Measurements from ENCODE around the gene ZNF628. TPM values are rescaled to one million over a fixed set of nuclear protein-coding genes. Genes with fewer than 3 reads are reported as not detected.

ZNF628 gene
- total RNA-seq, 4 donors from 2014 or later = 2.1 to 12.0 (median 6.5) TPM

DNA sequence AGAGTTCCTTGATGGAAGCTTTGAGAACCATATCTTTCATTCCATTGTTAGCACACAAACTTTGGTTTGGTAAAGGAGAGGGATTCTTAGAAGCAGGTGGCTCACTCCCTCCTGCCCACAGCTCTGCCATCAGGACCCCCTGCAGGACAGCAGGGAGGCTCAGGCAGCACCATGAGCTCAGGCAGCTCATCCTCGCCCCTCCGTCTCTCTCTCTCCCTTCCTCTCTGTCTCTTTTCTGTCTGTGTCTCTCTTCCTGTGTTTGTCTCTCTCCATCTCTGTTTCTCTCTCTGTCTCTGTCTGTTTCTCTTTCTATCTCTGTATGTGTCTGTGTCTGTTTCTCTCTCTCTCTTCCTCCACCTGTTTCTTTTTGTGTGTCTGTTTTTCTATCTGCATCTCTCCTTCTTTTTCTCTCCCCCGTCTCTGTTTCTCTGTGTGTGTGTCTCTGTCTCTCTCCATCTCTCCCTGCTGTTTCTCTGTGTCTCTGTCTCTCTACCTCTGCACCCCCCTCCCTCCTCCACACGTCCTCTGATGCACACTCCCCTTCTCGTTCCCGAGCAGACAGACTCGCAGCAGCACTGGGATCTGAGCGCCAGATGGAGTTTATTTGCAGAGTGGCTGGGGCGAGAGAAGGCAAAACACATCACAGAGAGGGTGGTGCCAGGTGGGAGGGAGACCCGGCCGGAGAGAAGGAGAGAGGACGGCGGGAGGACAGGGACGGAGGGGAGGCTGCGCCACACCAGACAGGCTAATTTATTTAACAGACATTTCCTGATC lies 51.8 kb downstream of the ZNF628 start:
- Histone ChIP-seq H3K27ac (no peak overlapping the region), H3K4me3 (replicated peaks in 1 of 3) (no peak overlapping the region), H3K4me1 (peaks cover 0 to 6% of the 10 kb centered on the region in 2 donors), H3K27me3 (no peaks in the 10 kb centered on the region), H3K36me3 (no peaks in the 10 kb centered on the region), H3K9me3 (no peaks in the 10 kb centered on the region)
- 31 to 32% methylated on average over 15 of the region's 15 CpGs for WGBS, 2 donors
- intact Hi-C loops (cut with DNase I) = no loop called here
- no peak for TF ChIP-seq POLR2A (IDR thresholded peaks at IDR 0.05)
- TF ChIP-seq, protein P1, sequence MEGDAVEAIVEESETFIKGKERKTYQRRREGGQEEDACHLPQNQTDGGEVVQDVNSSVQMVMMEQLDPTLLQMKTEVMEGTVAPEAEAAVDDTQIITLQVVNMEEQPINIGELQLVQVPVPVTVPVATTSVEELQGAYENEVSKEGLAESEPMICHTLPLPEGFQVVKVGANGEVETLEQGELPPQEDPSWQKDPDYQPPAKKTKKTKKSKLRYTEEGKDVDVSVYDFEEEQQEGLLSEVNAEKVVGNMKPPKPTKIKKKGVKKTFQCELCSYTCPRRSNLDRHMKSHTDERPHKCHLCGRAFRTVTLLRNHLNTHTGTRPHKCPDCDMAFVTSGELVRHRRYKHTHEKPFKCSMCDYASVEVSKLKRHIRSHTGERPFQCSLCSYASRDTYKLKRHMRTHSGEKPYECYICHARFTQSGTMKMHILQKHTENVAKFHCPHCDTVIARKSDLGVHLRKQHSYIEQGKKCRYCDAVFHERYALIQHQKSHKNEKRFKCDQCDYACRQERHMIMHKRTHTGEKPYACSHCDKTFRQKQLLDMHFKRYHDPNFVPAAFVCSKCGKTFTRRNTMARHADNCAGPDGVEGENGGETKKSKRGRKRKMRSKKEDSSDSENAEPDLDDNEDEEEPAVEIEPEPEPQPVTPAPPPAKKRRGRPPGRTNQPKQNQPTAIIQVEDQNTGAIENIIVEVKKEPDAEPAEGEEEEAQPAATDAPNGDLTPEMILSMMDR (IDR thresholded peaks at IDR 0.05) = no peak
- DNase-seq = no peak

DNA sequence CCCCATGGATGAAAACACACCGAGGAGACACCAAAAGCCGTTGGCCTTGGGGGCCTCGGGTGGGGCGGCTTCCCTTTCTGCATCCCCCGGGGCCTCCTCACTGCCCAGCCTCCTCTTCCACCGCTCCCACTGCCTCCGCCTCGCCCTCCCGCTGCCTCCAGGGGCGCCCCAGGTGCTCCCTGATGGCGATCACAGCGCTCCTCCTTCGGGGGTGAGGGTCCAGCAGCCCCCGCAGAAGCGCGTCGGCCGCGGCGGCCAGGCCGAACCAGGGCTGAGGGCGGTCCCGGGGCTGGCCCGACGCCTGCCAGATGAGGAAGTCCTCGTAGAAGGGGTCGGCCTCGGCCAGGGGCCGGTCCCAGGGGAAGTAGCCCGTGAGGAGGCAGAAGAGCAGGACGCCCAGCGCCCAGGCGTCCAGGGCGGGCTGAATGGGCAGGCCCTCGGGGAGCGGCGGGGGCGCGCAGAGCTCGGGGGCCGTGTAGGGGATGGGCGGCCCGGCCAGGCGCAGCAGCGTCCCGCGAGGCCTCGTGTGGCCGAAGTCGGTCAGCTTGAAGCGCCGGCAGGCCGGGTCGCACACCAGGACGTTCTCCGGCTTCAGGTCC lies 53.3 kb downstream of the ZNF628 start:
- 92 to 93% methylated on average over 40 to 55 of the region's 56 CpGs for WGBS, 2 donors
- no peaks in the 10 kb centered on the region for H3K9me3 ChIP-seq
- H3K36me3 ChIP-seq = no peaks in the 10 kb centered on the region
- intact Hi-C loops (cut with DNase I) = no loop called here
- no peak for DNase-seq
- no peaks in the 10 kb centered on the region for H3K27me3 ChIP-seq
- H3K4me3 ChIP-seq (replicated peaks in 1 of 3) = no peak overlapping the region
- H3K4me1 ChIP-seq = peaks cover 0 to 6% of the 10 kb centered on the region in 2 donors
- TF ChIP-seq, protein P1 (IDR thresholded peaks at IDR 0.05) = no peak
- no peak for TF ChIP-seq POLR2A (IDR thresholded peaks at IDR 0.05)
- no peak overlapping the region for H3K27ac ChIP-seq

DNA sequence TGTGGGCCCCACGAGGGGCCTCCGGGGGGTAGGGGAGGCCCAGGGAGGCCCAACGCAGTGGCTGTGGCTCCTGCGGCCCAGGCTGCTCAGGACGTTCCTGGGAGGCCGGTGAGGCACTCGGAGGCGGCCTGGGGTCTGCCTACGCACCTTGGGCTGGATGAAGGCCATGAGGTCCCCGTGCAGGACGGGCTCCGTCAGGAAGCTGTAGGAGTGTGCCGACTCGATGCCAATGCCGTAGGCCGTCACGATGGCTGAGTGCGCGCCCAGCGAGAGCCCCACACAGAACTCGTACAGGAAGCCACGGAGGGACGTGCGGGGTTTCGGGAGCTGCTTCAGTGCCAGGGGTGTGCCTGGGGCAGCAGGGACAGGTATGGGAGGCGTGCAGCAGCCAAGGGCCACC lies 54.6 kb downstream of the ZNF628 start:
- no peak for DNase-seq
- WGBS, 2 donors = 89 to 100% methylated on average over 3 to 23 of the region's 26 CpGs
- H3K4me1 ChIP-seq = peaks cover 0 to 6% of the 10 kb centered on the region in 2 donors
- H3K27me3 ChIP-seq = no peaks in the 10 kb centered on the region
- no peaks in the 10 kb centered on the region for H3K9me3 ChIP-seq
- no peak overlapping the region for H3K27ac ChIP-seq
- no peaks in the 10 kb centered on the region for H3K36me3 ChIP-seq
- H3K4me3 ChIP-seq (replicated peaks in 1 of 3) = no peak overlapping the region
- no peak for TF ChIP-seq POLR2A (IDR thresholded peaks at IDR 0.05)
- TF ChIP-seq, protein P1 (IDR thresholded peaks at IDR 0.05) = no peak
- intact Hi-C loops (cut with DNase I) = no loop called here

Other genes with a start within 250 kb of the ZNF628 start
- gene TMEM86B, start 247.9 kb upstream of the ZNF628 start, total RNA-seq = 1 to 10 TPM; 1.6 to 5.8 (median 2.9) TPM
- gene PPP6R1, start 217.6 kb upstream of the ZNF628 start, total RNA-seq = 10 to 100 TPM; 26.1 to 99.8 (median 54.2) TPM
- gene HSPBP1, start 196.5 kb upstream of the ZNF628 start, total RNA-seq = 10 to 100 TPM; 24.2 to 48.4 (median 31.2) TPM
- gene BRSK1, start 192.6 kb upstream of the ZNF628 start, total RNA-seq = 1 to 10 TPM in 1 of 4 donors, under 1 TPM in 1, not detected in 2; 0.83 to 1.2 TPM
- 1 to 10 TPM in 1 of 4 donors, not detected in 3; 1.3 TPM for gene TMEM150B, start 151.3 kb upstream of the ZNF628 start, total RNA-seq
- 10 to 100 TPM in 3 of 4 donors, 1 to 10 TPM in 1; 7.5 to 22.0 (median 15.4) TPM for gene KMT5C, start 136.7 kb upstream of the ZNF628 start, total RNA-seq
- gene COX6B2, start 121.9 kb upstream of the ZNF628 start, total RNA-seq = under 1 TPM in 1 of 4 donors, not detected in 3; 0.94 TPM
- gene GARIN5B, start 113.4 kb upstream of the ZNF628 start, total RNA-seq = not detected
- gene IL11, start 106.2 kb upstream of the ZNF628 start, total RNA-seq = not detected
- gene TMEM190, start 99.8 kb upstream of the ZNF628 start, total RNA-seq = not detected
- gene TMEM238, start 92.3 kb upstream of the ZNF628 start, total RNA-seq = 10 to 100 TPM in 3 of 4 donors, 1 to 10 TPM in 1; 6.3 to 73.5 (median 31.2) TPM
- 100 to 1,000 TPM; 156 to 404 (median 205) TPM for gene RPL28, start 90.7 kb upstream of the ZNF628 start, total RNA-seq
- 10 to 100 TPM in 2 of 4 donors, 1 to 10 TPM in 2; 5.7 to 13.3 (median 9.8) TPM for gene UBE2S, start 68.8 kb upstream of the ZNF628 start, total RNA-seq
- not detected for gene SHISA7, start 33.3 kb upstream of the ZNF628 start, total RNA-seq
- gene ISOC2, start 15.0 kb upstream of the ZNF628 start, total RNA-seq = 100 to 1,000 TPM in 2 of 4 donors, 10 to 100 TPM in 2; 52.1 to 178 (median 100) TPM
- not detected for gene C19orf85, start 11.9 kb upstream of the ZNF628 start, total RNA-seq
- 10 to 100 TPM in 2 of 4 donors, 1 to 10 TPM in 2; 5.1 to 28.3 (median 12.2) TPM for gene NAT14, start 8.6 kb downstream of the ZNF628 start, total RNA-seq
- 1 to 10 TPM; 1.7 to 2.9 (median 2.2) TPM for gene SSC5D, start 11.8 kb downstream of the ZNF628 start, total RNA-seq
- gene SBK2, start 60.5 kb downstream of the ZNF628 start, total RNA-seq = not detected
- gene SBK3, start 68.9 kb downstream of the ZNF628 start, total RNA-seq = 10 to 100 TPM in 1 of 4 donors, under 1 TPM in 1, not detected in 2; 0.94 to 14.8 TPM
- gene ZNF579, start 104.2 kb downstream of the ZNF628 start, total RNA-seq = 1 to 10 TPM; 4.0 to 7.5 (median 6.6) TPM
- gene FIZ1, start 122.9 kb downstream of the ZNF628 start, total RNA-seq = 10 to 100 TPM in 3 of 4 donors, 1 to 10 TPM in 1; 9.0 to 18.5 (median 14.0) TPM
- 10 to 100 TPM; 13.0 to 34.2 (median 28.9) TPM for gene ZNF524, start 123.7 kb downstream of the ZNF628 start, total RNA-seq
- gene ZNF865, start 129.0 kb downstream of the ZNF628 start, total RNA-seq = 10 to 100 TPM in 2 of 4 donors, 1 to 10 TPM in 2; 5.5 to 12.6 (median 9.1) TPM
- gene ZNF784, start 147.9 kb downstream of the ZNF628 start, total RNA-seq = 10 to 100 TPM in 1 of 4 donors, 1 to 10 TPM in 3; 5.1 to 10.0 (median 8.7) TPM
- 10 to 100 TPM; 29.9 to 61.1 (median 44.8) TPM for gene ZNF580, start 164.4 kb downstream of the ZNF628 start, total RNA-seq
- 10 to 100 TPM; 11.1 to 23.9 (median 15.8) TPM for gene ZNF581, start 167.0 kb downstream of the ZNF628 start, total RNA-seq
- gene CCDC106, start 171.6 kb downstream of the ZNF628 start, total RNA-seq = 10 to 100 TPM; 11.2 to 23.2 (median 20.7) TPM
- 100 to 1,000 TPM in 1 of 4 donors, 10 to 100 TPM in 3; 68.4 to 115 (median 85.7) TPM for gene U2AF2, start 178.4 kb downstream of the ZNF628 start, total RNA-seq
- gene EPN1, start 198.6 kb downstream of the ZNF628 start, total RNA-seq = 100 to 1,000 TPM in 1 of 4 donors, 10 to 100 TPM in 3; 34.8 to 102 (median 72.2) TPM